GM23338 (cell line): ENCODE data around the gene XDH. TPM values are rescaled to one million over a fixed set of nuclear protein-coding genes. Genes with fewer than 3 reads are reported as not detected.

Source experiments
- ATAC-seq: fragments of 200-7000 bp; cut with Tn5 transposase; 3 replicates; pipeline ENCODE4 v1.9.1; 2020
- DNase-seq: peaks from one replicate; pipeline ENCODE4 v3.0.0-alpha.2; 2015; ENCODE audit warnings: low spot score
- H2AFZ ChIP-seq: fragments of 200-600 bp; sonication (generic); 2 replicates; pipeline ENCODE4 v1.8.0; 2016; ENCODE audit warnings: antibody characterized with exemption, mild to moderate bottlenecking, moderate library complexity
- H3F3A ChIP-seq: fragments of 200-600 bp; sonication (generic); replicated peaks from 2 replicates; pipeline ENCODE4 v1.8.0; 2017; ENCODE audit warnings: antibody characterized with exemption, mixed run types, low read depth
- H3K27ac ChIP-seq: fragments of 200-600 bp; sonication (generic); 2 replicates; pipeline ENCODE4 v1.6.1; 2016; ENCODE audit warnings: low read depth
- H3K27me3 ChIP-seq: fragments of 200-600 bp; sonication (generic); 2 replicates; pipeline ENCODE4 v1.8.0; 2016; ENCODE audit warnings: mild to moderate bottlenecking, mixed run types, moderate library complexity; ENCODE audit not compliant: insufficient read depth
- H3K36me3 ChIP-seq: fragments of 200-600 bp; sonication (generic); 2 replicates; pipeline ENCODE4 v1.8.0; 2016; ENCODE audit warnings: mild to moderate bottlenecking; ENCODE audit not compliant: insufficient read depth
- H3K4me1 ChIP-seq: fragments of 200-600 bp; sonication (generic); 2 replicates; pipeline ENCODE4 v1.8.0; 2016; ENCODE audit warnings: mild to moderate bottlenecking, moderate library complexity; ENCODE audit not compliant: insufficient read depth
- H3K4me2 ChIP-seq: fragments of 200-600 bp; sonication (generic); 2 replicates; pipeline ENCODE4 v1.7.1; 2017; ENCODE audit warnings: mixed run types
- H3K4me3 ChIP-seq: fragments of 200-600 bp; sonication (generic); 2 replicates; pipeline ENCODE4 v1.6.1; 2016; ENCODE audit warnings: mixed run types
- H3K79me2 ChIP-seq: fragments of 200-600 bp; sonication (generic); replicated peaks from 2 replicates; pipeline ENCODE4 v1.8.0; 2017; ENCODE audit warnings: mild to moderate bottlenecking; ENCODE audit not compliant: insufficient read depth
- H3K9me2 ChIP-seq: fragments of 200-600 bp; sonication (generic); 2 replicates; pipeline ENCODE4 v1.8.0; 2017; ENCODE audit not compliant: insufficient read depth
- H4K20me1 ChIP-seq: fragments of 200-600 bp; sonication (generic); replicated peaks from 2 replicates; pipeline ENCODE4 v1.8.0; 2017; ENCODE audit warnings: mild to moderate bottlenecking; ENCODE audit not compliant: insufficient read depth
- H3K27ac Mint-ChIP-seq: 2 replicates; pipeline ENCODE4 v1.8.0; 2020; ENCODE audit warnings: inconsistent platforms, mild to moderate bottlenecking, moderate library complexity, mixed read lengths
- H3K27me3 Mint-ChIP-seq: 3 replicates; pipeline ENCODE4 v1.8.0; 2022; ENCODE audit warnings: low read depth, mild to moderate bottlenecking, moderate library complexity, mixed read lengths, inconsistent platforms; ENCODE audit not compliant: insufficient read depth, poor library complexity
- H3K36me3 Mint-ChIP-seq: 3 replicates; pipeline ENCODE4 v1.8.0; 2021; ENCODE audit warnings: low read depth, mild to moderate bottlenecking, inconsistent platforms, moderate library complexity, mixed read lengths
- H3K4me1 Mint-ChIP-seq: 3 replicates; pipeline ENCODE4 v1.8.0; 2020; ENCODE audit warnings: mild to moderate bottlenecking, inconsistent platforms, mixed read lengths
- H3K4me3 Mint-ChIP-seq: 3 replicates; pipeline ENCODE4 v1.8.0; 2021; ENCODE audit warnings: moderate library complexity, mild to moderate bottlenecking, inconsistent platforms, mixed read lengths
- H3K9me3 Mint-ChIP-seq: 3 replicates; pipeline ENCODE4 v1.8.0; 2020; ENCODE audit warnings: moderate library complexity, mild to moderate bottlenecking, inconsistent platforms, mixed read lengths
- CREB1 ChIP-seq: fragments of 250-450 bp; sonication (Bioruptor Pico); IDR thresholded peaks from 2 replicates; pipeline ENCODE4 v1.5.0; 2020; ENCODE audit warnings: low read depth, mild to moderate bottlenecking, moderate library complexity
- CTCF ChIP-seq, 2 experiments: fragments of 200-600 bp in 1 of 2; sonication (generic) in 1 of 2; conservative IDR thresholded peaks; 2 replicates each; pipeline versions ENCODE4 v1.5.1 to v1.6.1; 2016 to 2017; ENCODE audit warnings: antibody characterized with exemption in 2 of 2, low read depth in 2 of 2, mild to moderate bottlenecking in 2 of 2, moderate library complexity in 1 of 2
- ETS1 ChIP-seq: IDR thresholded peaks from 2 replicates; pipeline ENCODE4 v1.6.1; 2016; ENCODE audit warnings: antibody characterized with exemption
- EZH2 ChIP-seq: fragments of 200-600 bp; sonication (generic); IDR thresholded peaks from one replicate; pipeline ENCODE4 v1.8.0; 2017; ENCODE audit warnings: antibody characterized with exemption, mild to moderate bottlenecking, low read depth; ENCODE audit not compliant: unreplicated experiment
- POLR2AphosphoS5 ChIP-seq: IDR thresholded peaks from 2 replicates; pipeline ENCODE4 v1.6.1; 2016; ENCODE audit warnings: antibody characterized with exemption, low read depth
- polyA plus RNA-seq: library from polyadenylated mRNA; unstranded; fragments of >200 nt; fragmentation: Nextera tagmentation; extraction: Ambion mirVana; gene quantifications from 2 replicates; pipeline ENCODE4 v1.2.1, GENCODE V29; 2016
- total RNA-seq: library from RNA; depleted of rRNA; stranded (reverse); fragments of >200 nt; shearing (Covaris generic); gene quantifications from 2 replicates; pipeline ENCODE4 v1.2.3, GENCODE V29; 2014
- TF ChIP-seq, protein P1 (sequence below): fragments of 250-450 bp; sonication (Bioruptor Pico); IDR thresholded peaks from 2 replicates; pipeline ENCODE4 v1.5.0; 2020; ENCODE audit warnings: mild to moderate bottlenecking, moderate library complexity

Gene XDH
- total and polyA plus RNA-seq, 2 experiments from 2014 or later = 0.55 to 0.87 TPM

DNA sequence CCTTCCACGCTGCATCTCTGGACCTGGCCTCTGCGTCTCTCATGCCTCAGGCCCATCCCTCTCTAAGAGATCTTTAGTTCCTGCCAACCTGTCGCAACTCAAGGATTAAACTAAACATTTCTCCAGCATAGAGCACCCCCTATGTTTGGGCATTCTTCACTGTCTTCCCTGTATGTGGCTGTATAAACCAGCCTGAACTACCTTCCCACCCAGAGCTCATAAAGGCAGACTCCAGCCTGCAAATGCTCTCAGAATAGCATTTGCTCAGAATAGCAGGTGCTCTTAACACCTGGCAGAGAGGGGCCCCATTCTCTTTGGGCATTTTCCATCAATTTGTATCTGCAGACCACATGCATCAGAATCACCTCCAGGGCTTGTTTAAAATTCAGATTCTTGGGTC, 97.1 kb downstream of the XDH start:
- Histone ChIP-seq H3K4me2 (no peak overlapping the region), H3K4me3 (no peak overlapping the region), H2AFZ (no peak overlapping the region), H3K36me3 (no peaks in the 10 kb centered on the region), H3K27me3 (no peaks in the 10 kb centered on the region), H3K9me2 (no peaks in the 10 kb centered on the region), H3K4me1 (no peaks in the 10 kb centered on the region), H4K20me1 (no peaks in the 10 kb centered on the region), H3K27ac (no peak overlapping the region), H3K79me2 (no peaks in the 10 kb centered on the region), H3F3A (no peaks in the 10 kb centered on the region)
- Mint-ChIP-seq H3K27me3 (no peaks in the 10 kb centered on the region), H3K4me1 (peaks cover 17% of the 10 kb centered on the region; the same call in 2 of the 3 replicates), H3K4me3 (no peak overlapping the region), H3K9me3 (no peaks in the 10 kb centered on the region), H3K36me3 (no peaks in the 10 kb centered on the region), H3K27ac (no peak overlapping the region)
- DNase-seq (no peak), ATAC-seq (peak; percentile 32; the same call in 2 of the 3 replicates)
- TF ChIP-seq, protein P1, sequence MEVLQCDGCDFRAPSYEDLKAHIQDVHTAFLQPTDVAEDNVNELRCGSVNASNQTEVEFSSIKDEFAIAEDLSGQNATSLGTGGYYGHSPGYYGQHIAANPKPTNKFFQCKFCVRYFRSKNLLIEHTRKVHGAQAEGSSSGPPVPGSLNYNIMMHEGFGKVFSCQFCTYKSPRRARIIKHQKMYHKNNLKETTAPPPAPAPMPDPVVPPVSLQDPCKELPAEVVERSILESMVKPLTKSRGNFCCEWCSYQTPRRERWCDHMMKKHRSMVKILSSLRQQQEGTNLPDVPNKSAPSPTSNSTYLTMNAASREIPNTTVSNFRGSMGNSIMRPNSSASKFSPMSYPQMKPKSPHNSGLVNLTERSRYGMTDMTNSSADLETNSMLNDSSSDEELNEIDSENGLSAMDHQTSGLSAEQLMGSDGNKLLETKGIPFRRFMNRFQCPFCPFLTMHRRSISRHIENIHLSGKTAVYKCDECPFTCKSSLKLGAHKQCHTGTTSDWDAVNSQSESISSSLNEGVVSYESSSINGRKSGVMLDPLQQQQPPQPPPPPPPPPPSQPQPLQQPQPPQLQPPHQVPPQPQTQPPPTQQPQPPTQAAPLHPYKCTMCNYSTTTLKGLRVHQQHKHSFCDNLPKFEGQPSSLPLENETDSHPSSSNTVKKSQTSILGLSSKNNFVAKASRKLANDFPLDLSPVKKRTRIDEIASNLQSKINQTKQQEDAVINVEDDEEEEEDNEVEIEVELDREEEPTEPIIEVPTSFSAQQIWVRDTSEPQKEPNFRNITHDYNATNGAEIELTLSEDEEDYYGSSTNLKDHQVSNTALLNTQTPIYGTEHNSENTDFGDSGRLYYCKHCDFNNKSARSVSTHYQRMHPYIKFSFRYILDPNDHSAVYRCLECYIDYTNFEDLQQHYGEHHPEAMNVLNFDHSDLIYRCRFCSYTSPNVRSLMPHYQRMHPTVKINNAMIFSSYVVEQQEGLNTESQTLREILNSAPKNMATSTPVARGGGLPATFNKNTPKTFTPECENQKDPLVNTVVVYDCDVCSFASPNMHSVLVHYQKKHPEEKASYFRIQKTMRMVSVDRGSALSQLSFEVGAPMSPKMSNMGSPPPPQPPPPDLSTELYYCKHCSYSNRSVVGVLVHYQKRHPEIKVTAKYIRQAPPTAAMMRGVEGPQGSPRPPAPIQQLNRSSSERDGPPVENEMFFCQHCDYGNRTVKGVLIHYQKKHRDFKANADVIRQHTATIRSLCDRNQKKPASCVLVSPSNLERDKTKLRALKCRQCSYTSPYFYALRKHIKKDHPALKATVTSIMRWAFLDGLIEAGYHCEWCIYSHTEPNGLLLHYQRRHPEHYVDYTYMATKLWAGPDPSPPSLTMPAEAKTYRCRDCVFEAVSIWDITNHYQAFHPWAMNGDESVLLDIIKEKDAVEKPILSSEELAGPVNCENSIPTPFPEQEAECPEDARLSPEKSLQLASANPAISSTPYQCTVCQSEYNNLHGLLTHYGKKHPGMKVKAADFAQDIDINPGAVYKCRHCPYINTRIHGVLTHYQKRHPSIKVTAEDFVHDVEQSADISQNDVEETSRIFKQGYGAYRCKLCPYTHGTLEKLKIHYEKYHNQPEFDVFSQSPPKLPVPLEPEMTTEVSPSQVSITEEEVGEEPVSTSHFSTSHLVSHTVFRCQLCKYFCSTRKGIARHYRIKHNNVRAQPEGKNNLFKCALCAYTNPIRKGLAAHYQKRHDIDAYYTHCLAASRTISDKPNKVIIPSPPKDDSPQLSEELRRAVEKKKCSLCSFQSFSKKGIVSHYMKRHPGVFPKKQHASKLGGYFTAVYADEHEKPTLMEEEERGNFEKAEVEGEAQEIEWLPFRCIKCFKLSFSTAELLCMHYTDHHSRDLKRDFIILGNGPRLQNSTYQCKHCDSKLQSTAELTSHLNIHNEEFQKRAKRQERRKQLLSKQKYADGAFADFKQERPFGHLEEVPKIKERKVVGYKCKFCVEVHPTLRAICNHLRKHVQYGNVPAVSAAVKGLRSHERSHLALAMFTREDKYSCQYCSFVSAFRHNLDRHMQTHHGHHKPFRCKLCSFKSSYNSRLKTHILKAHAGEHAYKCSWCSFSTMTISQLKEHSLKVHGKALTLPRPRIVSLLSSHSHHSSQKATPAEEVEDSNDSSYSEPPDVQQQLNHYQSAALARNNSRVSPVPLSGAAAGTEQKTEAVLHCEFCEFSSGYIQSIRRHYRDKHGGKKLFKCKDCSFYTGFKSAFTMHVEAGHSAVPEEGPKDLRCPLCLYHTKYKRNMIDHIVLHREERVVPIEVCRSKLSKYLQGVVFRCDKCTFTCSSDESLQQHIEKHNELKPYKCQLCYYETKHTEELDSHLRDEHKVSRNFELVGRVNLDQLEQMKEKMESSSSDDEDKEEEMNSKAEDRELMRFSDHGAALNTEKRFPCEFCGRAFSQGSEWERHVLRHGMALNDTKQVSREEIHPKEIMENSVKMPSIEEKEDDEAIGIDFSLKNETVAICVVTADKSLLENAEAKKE (CRISPR knock-in tag) = no peak
- TF ChIP-seq CTCF (conservative IDR thresholded peaks at IDR 0.05; ENCODE audit: low read depth in 2 of 2) = peak in 1 of 2 experiments; percentile 29; a peak in 2 of 4 replicates

GRCh38 chr2:31314761-31315160, 99.8 kb downstream of the XDH start:
- no peaks in the 10 kb centered on the region for H3F3A ChIP-seq
- H3K79me2 ChIP-seq = no peaks in the 10 kb centered on the region
- H3K27ac ChIP-seq = no peak overlapping the region
- TF ChIP-seq ETS1 (no peak), POLR2AphosphoS5 (no peak), CREB1 (CRISPR knock-in tag) (no peak), EZH2 (no peak)
- no peak overlapping the region for H3K4me3 Mint-ChIP-seq
- H3K36me3 ChIP-seq = no peaks in the 10 kb centered on the region
- peaks cover 6% of the 10 kb centered on the region; the same call in 1 of the 3 replicates for H3K9me3 Mint-ChIP-seq
- H3K4me1 ChIP-seq = no peaks in the 10 kb centered on the region
- no peak overlapping the region for H2AFZ ChIP-seq
- H3K9me2 ChIP-seq = no peaks in the 10 kb centered on the region
- H3K27ac Mint-ChIP-seq = no peak overlapping the region
- DNase-seq = no peak
- H4K20me1 ChIP-seq = no peaks in the 10 kb centered on the region
- H3K4me1 Mint-ChIP-seq = peaks cover 14% of the 10 kb centered on the region; the same call in 2 of the 3 replicates
- H3K36me3 Mint-ChIP-seq = peaks cover 5% of the 10 kb centered on the region; the same call in 2 of the 3 replicates
- peaks cover 6% of the 10 kb centered on the region for H3K27me3 Mint-ChIP-seq
- H3K27me3 ChIP-seq = no peaks in the 10 kb centered on the region
- H3K4me3 ChIP-seq = no peak overlapping the region
- no peak overlapping the region for H3K4me2 ChIP-seq
- no peak for ATAC-seq
